Upper lobe of right lung (tissue), 1 donor: ENCODE data around the gene NDUFS5. TPM values are rescaled to one million over a fixed set of nuclear protein-coding genes. Genes with fewer than 3 reads are reported as not detected.
"Not testable (repeated sequence)": the region's sequence is repeated elsewhere in the genome, so short reads cannot be mapped to it uniquely, and the experiment has no call there.

Source experiments
- ATAC-seq: fragments of 200-7000 bp; cut with Tn5 transposase; one replicate; pipeline ENCODE4 v1.9.1; 2020; ENCODE audit warnings: mild to moderate bottlenecking, moderate library complexity
- DNase-seq: peaks from one replicate; pipeline ENCODE4 v3.0.0-alpha.2; 2020
- H3K27ac ChIP-seq: fragments of 200-600 bp; one replicate; pipeline ENCODE4 v1.8.0; 2022
- H3K27me3 ChIP-seq: fragments of 200-600 bp; one replicate; pipeline ENCODE4 v1.8.0; 2022; ENCODE audit warnings: mild to moderate bottlenecking
- H3K36me3 ChIP-seq: fragments of 200-600 bp; one replicate; pipeline ENCODE4 v1.8.0; 2022
- H3K4me1 ChIP-seq: fragments of 200-600 bp; one replicate; pipeline ENCODE4 v1.8.0; 2022
- H3K4me3 ChIP-seq: fragments of 200-600 bp; one replicate; pipeline ENCODE4 v1.8.0; 2022; ENCODE audit warnings: mild to moderate bottlenecking
- H3K9me3 ChIP-seq: fragments of 200-600 bp; one replicate; pipeline ENCODE4 v1.8.0; 2022
- intact Hi-C: fragments of 100-400 bp; cut with DNase I; formaldehyde crosslinking; loops from one replicate; pipeline ENCODE4 v1.11.0; 2022
- total RNA-seq: library from RNA; stranded (reverse); fragmentation: NEBNext Ultra II Directional; extraction: Animal tissue kit (Norgen Biotek cat#: 25700); gene quantifications from one replicate; pipeline ENCODE4 v1.2.1, GENCODE V29; 2021
- TF ChIP-seq, protein P1 (sequence below): fragments of 200-600 bp; IDR thresholded peaks from one replicate; pipeline ENCODE4 v1.8.0; 2022; ENCODE audit warnings: antibody characterized with exemption
- donor health status: DM: no; HTN: yes; CAD: no; lungs with severe emphysema.

The NDUFS5 gene
- total RNA-seq, 1 donor from 2014 or later, result 154 TPM

DNA sequence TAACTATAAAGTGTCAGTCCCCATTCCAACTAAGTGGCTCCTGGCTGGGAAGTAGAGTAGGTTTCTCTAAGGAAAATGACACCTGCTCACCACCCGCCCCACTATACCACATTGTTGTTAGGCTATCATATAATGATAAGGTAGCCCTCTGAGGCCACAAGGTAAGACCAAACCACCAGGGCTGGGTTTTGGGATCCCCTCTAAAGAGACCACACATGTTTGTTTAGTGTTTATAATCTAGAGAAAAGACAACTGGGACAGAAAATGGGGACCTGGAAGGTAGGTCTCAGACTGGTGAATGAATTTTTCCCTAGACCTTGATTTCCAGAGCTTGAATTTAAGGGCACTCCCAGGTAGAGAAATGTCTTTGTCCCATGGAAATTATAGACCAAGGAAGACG lies 19.9 kb upstream of the NDUFS5 start:
- H3K4me1 ChIP-seq, result no peaks in the 10 kb centered on the region
- no peak overlapping the region for H3K4me3 ChIP-seq
- TF ChIP-seq, protein P1, sequence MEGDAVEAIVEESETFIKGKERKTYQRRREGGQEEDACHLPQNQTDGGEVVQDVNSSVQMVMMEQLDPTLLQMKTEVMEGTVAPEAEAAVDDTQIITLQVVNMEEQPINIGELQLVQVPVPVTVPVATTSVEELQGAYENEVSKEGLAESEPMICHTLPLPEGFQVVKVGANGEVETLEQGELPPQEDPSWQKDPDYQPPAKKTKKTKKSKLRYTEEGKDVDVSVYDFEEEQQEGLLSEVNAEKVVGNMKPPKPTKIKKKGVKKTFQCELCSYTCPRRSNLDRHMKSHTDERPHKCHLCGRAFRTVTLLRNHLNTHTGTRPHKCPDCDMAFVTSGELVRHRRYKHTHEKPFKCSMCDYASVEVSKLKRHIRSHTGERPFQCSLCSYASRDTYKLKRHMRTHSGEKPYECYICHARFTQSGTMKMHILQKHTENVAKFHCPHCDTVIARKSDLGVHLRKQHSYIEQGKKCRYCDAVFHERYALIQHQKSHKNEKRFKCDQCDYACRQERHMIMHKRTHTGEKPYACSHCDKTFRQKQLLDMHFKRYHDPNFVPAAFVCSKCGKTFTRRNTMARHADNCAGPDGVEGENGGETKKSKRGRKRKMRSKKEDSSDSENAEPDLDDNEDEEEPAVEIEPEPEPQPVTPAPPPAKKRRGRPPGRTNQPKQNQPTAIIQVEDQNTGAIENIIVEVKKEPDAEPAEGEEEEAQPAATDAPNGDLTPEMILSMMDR, result no peak
- H3K27ac ChIP-seq, result no peak overlapping the region
- H3K27me3 ChIP-seq, result no peaks in the 10 kb centered on the region
- intact Hi-C loops, result no loop called here
- DNase-seq, result no peak
- ATAC-seq, result no peak
- no peaks in the 10 kb centered on the region for H3K9me3 ChIP-seq
- H3K36me3 ChIP-seq, result peaks cover 83% of the 10 kb centered on the region

DNA sequence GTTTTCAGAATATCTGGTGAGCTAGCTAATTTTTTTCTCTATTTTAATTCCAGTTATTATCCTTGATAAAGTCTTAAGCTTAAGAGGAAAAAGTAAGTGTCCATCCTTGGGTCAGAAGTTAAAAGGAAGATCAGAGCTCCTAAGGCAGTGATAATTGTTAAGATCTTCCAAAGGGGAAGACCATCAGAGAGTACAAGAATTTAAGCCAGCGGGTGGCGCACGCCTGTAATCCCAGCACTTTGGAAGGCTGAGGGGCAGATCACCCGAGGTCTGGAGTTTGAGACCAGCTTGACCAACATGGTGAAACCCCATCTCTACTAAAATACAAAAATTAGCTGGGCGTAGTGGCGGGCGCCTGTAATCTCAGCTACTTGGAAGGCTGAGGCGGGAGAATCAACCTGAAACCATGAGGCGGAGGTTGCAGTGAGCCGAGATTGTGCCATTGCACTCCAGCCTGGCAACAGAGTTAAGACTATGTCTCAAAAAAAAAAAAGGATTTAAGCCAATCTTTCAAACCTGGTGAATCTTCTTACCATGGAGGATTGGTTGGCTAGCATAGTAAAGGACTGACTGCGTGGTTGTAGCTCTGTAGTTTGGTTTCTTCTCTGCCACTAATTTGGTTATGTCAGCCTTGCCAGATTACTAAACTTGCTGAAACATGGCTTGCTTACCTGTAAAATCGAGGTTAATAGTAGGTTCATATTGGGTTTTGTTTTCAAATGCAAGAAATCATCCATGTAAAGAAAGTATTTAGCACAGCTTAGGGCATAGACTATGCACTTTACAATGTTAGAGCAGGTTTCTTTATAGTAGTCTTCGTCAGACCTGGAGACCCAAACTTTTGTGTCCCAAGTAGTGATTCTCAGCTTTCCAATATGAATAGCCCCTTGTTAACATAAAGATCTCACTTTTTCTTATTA lies 19.2 kb upstream of the NDUFS5 start:
- ATAC-seq (no peak), DNase-seq (no peak)
- intact Hi-C loops, result no loop called here
- Histone ChIP-seq H3K27me3 (no peaks in the 10 kb centered on the region), H3K27ac (no peak overlapping the region), H3K4me1 (no peaks in the 10 kb centered on the region), H3K4me3 (no peak overlapping the region), H3K36me3 (peaks cover 80% of the 10 kb centered on the region), H3K9me3 (no peaks in the 10 kb centered on the region)
- TF ChIP-seq, protein P1, result no peak

DNA sequence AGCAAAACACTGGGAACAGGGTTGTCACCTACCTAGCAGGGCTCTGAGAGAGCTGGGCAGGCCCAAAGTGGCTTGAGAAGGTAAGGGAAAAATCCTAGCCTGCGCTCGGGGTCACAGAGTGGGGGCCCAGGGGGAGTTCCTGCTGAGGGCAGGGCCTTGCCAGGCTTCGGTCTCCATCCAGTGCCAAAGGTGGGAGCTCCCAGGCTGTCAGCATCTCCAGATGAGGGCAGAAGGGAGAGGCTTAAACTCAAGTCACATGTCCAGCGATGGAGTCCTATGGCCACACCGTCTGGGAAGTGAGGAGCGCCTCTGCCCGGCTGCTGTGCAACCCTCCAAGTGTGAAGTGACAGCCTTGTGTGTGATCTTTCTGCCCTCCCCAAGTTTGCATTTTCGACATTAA lies 11.2 kb upstream of the NDUFS5 start:
- H3K4me1 ChIP-seq, H3K27me3 ChIP-seq, ATAC-seq, H3K9me3 ChIP-seq, DNase-seq, H3K27ac ChIP-seq, H3K4me3 ChIP-seq, intact Hi-C loops: not testable (repeated sequence)
- H3K36me3 ChIP-seq, result peaks cover 23% of the 10 kb centered on the region

DNA sequence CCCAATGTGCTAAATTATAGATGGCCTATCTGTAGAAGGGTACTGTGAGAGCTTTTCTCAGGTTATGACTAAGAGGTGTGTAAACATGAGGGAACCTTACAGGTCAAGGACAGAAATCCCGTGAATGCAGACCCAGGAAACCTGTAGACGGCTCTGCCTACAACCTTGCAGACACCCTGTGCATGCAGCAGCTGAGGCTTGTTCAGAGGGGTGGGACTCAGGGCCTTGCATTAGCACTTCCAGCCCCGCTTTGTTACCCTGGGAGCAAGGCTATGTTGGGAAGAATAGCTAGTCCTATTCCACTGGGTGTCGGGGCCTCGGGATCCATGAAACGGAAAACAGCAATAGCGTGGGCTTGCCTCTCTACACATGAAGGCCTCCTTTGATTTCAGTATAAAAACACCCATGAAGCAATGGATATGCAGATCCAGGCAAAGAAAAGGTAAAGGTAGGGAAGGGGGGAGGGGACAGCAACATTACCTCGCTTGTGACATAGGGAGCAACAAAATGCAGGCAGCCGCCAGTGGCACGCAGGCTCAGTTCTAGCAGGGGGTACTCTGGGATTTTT lies 9.5 kb upstream of the NDUFS5 start:
- intact Hi-C loops, result no loop called here
- Histone ChIP-seq H3K9me3 (no peaks in the 10 kb centered on the region), H3K36me3 (peaks cover 9% of the 10 kb centered on the region), H3K27me3 (no peaks in the 10 kb centered on the region), H3K4me3 (no peak overlapping the region), H3K27ac (no peak overlapping the region), H3K4me1 (no peaks in the 10 kb centered on the region)
- DNase-seq, result no peak
- ATAC-seq, result no peak
- TF ChIP-seq, protein P1, result no peak

DNA sequence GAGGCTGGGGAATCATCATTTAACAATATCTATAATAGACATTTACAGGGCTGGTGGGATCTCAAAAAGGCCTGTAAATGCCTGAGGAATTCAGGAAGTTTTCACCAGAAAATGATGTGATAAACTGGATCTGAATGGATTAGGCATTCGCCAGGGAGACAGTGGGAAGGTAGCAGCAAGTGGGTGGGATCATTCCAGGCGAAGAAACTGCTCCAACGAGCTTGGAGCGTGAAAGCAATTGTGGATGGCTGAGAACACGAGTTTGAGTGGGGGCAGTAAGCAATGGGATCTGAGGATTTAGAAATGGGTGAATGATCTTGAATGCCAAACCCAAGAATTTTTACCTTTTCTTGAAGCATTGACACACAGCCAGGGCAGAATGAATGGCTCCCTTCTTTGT lies 8.9 kb upstream of the NDUFS5 start:
- peaks cover 5% of the 10 kb centered on the region for H3K36me3 ChIP-seq

DNA sequence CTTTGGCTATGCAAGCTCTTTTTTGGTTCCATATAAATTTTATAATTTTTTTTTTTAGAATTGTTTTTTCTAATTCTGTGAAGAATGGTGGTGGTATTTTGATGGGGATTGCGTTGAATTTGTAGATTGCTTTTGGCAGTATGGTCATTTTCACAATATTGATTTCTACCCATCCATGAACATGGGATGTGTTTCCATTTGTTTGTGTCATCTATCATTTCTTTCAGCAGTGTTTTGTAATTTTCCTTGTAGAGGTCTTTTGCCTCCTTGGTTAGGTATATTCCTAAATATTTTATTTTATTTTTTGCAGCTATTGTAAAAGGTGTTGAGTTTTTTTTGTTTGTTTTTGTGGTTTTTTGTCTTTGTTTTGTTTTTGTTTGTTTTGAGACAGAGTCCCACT lies 5.7 kb upstream of the NDUFS5 start:
- intact Hi-C loops, H3K4me3 ChIP-seq, ATAC-seq, H3K4me1 ChIP-seq, H3K36me3 ChIP-seq, H3K27me3 ChIP-seq, H3K9me3 ChIP-seq, DNase-seq, H3K27ac ChIP-seq: not testable (repeated sequence)

More for the DNA sequence above, 8.9 kb upstream of the NDUFS5 start:
- ATAC-seq, result no peak
- Histone ChIP-seq H3K27ac (no peak overlapping the region), H3K4me3 (no peak overlapping the region), H3K27me3 (no peaks in the 10 kb centered on the region), H3K9me3 (no peaks in the 10 kb centered on the region), H3K4me1 (no peaks in the 10 kb centered on the region)
- TF ChIP-seq, protein P1, result no peak
- intact Hi-C loops, result no loop called here
- DNase-seq, result no peak
